Measurements from ENCODE around the gene KLHL30.

Gene KLHL30

DNA sequence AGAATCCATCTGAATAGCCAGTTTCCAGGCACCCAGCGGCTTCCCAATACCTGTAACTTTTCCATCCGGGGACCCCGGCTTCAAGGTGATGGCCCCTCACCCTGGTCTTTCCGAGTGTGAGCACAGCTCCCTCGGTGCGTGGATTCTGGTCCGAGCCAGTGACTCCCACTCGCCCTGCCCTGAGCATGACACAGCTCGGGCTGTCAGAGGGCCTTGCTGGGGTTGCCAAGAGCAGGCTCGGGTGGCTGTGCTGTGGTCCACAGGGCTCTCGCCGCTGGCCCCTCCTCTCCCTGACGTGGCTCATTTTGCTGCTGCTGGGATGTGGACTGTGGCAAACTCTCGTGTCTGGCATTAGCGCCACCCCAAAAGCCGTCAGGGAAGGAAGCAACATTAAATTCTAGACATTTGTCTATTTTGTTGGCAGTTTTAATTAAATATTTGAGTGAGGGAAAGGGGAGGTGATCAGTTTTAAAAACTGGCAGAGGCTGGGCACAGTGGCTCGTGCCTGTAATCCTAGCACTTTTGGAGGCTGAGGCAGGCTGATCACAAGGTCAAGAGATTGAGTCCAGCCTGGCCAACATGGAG is 43.9 kb upstream of the KLHL30 start:
- H3K4me3 ChIP-seq (ENCODE audit: low read depth, low read length) = no peak overlapping the region
- no peak for DNase-seq (ENCODE audit: low read depth)
- TF ChIP-seq CTCF (IDR thresholded peaks at IDR 0.05; ENCODE audit: insufficient read depth, low read depth, low read length, missing control alignments) = no peak

GRCh38 chr2:238095143-238095542 is 43.3 kb upstream of the KLHL30 start:
- no peak for TF ChIP-seq CTCF (IDR thresholded peaks at IDR 0.05; ENCODE audit: insufficient read depth, low read depth, low read length, missing control alignments)
- H3K4me3 ChIP-seq (ENCODE audit: low read depth, low read length) = no peak overlapping the region

GRCh38 chr2:238096311-238097011 is 42.0 kb upstream of the KLHL30 start:
- H3K4me3 ChIP-seq (ENCODE audit: low read depth, low read length) = no peak overlapping the region
- TF ChIP-seq CTCF (IDR thresholded peaks at IDR 0.05; ENCODE audit: insufficient read depth, low read depth, low read length, missing control alignments) = no peak

More at GRCh38 chr2:238095143-238095542, 43.3 kb upstream of the KLHL30 start:
- DNase-seq (ENCODE audit: low read depth) = no peak

DNA sequence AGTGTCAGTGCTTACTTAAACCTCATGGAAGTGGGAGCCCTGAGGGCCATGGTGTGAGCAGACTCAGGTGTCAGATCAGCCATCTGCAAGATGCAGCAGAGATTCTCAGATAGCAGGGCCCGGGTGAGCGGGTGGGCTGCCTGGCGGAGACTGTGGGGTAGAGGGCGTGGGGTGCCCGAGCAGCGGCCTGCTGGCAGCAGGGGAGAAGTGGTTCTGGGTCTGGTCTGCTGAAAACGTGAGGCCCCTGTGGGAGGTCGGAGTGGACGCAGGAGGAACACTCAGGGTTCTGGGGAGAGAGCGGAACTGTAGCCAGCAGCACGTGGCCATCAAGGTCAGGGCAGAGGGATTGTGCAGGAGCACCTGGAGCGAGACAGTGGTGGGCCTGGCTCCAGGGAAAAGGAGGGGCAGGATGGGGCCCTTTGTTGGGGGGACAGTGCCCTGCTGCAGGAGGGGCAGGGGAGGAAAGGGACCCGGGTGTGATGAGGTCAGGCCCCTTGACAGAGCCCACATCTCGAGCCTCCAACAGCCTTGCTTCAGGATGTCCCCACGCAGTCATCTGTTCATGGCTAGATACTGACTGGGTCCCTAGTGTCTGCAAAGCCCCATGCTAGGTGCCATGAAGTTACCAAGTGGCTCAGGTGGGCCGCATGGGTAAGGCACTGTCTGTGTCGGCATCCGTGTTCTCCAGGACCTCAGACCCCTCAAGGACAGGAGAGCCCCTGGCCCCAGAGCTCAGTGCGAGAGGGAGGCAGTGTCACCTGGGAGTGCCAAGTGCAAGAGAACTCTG is 41.1 kb upstream of the KLHL30 start:
- H3K4me3 ChIP-seq (ENCODE audit: low read depth, low read length) = no peak overlapping the region
- DNase-seq (ENCODE audit: low read depth) = no peak
- no peak for TF ChIP-seq CTCF (IDR thresholded peaks at IDR 0.05; ENCODE audit: insufficient read depth, low read depth, low read length, missing control alignments)

More at GRCh38 chr2:238096311-238097011, 42.0 kb upstream of the KLHL30 start:
- no peak for DNase-seq (ENCODE audit: low read depth)

DNA sequence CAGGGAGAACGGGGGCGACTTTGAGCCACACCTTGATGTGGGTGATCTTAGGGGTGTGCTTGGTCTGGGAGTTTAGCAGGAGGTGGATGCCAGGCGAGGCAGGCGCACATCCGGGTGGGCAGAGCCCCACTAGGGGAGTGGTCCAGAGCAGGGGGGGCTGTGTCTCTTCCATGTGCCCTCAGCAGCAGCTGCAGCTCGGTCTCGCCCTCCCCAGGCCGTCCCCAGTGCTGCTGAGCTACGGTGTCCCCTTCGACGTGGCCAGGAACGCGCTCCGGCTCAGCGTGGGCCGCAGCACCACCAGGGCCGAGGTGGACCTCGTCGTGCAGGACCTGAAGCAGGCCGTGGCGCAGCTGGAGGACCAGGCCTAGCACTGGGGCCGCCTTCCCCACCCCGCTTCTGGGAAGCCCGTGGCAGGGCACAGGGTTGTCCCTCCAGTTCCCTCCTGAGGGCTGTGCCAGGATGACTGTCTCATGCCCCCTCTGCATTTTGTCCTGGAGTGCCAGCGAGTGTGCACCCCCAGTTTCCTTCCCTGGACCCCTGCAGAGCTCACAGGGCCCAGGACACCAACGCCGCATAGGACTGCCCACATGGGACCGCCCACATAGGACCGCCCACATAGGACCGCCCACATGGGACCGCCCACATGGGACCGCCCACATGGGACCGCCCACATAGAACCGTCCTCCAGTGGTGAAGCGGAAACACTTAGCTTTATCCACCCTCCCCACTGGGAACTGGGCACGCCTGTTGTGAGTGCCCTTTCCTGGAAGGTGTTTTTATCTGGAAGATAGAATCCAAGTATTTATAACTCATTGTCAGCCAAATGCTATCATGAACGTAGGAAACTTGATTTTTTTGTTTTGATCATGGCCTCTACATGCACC is 40.2 kb upstream of the KLHL30 start:
- TF ChIP-seq CTCF (IDR thresholded peaks at IDR 0.05; ENCODE audit: insufficient read depth, low read depth, low read length, missing control alignments) = no peak
- peak; percentile 97 for DNase-seq (ENCODE audit: low read depth)
- peak overlapping the region; percentile 25 for H3K4me3 ChIP-seq (ENCODE audit: low read depth, low read length)
